ENCODE measurements around the gene RAD51C. TPM values are rescaled to one million over a fixed set of nuclear protein-coding genes. Genes with fewer than 3 reads are reported as not detected.
A peak's percentile ranks its signal among the peaks of the same experiment; 100 is the strongest.

The RAD51C gene
- polyA plus RNA-seq, 1 of the 3 experiments (the other 2 are of a cell fraction), result 36.1 TPM

DNA sequence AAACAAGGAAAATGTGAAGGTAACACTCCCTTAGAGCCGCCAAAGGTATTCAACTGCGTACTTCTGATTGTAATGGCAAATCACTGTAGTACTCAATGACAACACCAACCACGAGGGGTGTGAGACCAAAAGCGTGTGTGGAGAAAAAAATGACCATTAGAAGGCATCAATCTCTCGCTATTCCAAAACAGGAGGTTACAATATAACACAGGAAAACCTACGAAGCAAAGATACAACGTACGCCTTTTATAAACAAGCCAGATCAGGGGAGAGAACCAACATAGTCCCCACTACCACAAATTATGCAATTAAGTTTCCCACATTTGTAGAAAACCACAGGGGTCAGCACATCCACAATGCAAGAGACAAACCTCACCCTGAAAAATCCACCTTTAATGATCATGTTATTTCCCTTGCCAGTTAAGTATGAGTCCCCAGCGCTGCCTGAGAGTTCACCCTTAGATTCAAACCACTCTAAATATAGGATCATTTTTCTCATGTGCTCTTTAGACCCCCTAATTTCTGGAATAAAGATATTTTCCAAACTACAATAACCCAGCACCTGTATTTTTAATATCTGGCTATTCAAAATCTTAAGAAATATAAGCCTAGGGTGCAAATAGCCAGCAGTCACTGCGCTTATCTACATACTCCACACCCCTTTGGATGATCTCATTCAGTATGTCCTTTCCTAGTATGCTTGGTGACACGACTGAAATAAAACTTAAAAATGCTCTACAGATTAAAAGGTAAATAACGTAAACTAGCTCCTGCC lies 13.0 kb upstream of the RAD51C start:
- no peak for DNase-seq
- CTCF ChIA-PET, result interaction anchor here (0.5 to 1.6 kb wide), 3 partner anchors 90 to 399 kb away, joined by 3 to 7 read pairs (median 3); partner anchors contain the start of gene MPO
- POLR2A ChIA-PET, result interaction anchor here (1.0 kb wide), 1 partner anchor 48 kb away, joined by 5 read pairs; no protein-coding TSS in a partner anchor

DNA sequence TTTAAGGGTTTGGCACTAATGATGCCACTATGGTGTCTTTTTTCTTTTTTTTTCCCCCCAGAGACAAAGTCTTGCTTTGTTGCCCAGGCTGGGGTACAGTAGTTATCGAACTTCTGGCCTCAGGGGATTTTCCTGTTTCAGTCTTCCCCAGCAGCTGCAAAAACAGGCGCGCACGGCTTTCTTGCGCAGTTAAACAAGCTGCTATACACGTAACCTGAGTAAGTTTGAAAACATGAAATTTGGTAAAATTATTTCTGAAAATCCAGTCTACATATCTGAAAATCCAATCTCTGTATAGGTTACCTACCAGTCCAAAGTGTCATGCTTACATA lies 12.4 kb upstream of the RAD51C start:
- H3K79me2 ChIP-seq (ENCODE audit: insufficient read depth), result no peaks in the 10 kb centered on the region
- no peak overlapping the region for H3K27ac ChIP-seq (ENCODE audit: low read depth in 2 of 2, low read length in 1 of 2)
- DNase-seq, result no peak
- POLR2A ChIA-PET, result interaction anchor here (1.0 kb wide), 1 partner anchor 49 kb away, joined by 5 read pairs; no protein-coding TSS in a partner anchor
- no peaks in the 10 kb centered on the region for H3K27me3 ChIP-seq (ENCODE audit: insufficient read depth)
- 86% methylated on average over 6 of the region's 6 CpGs for whole genome bisulfite sequencing (ENCODE audit: low lambda C conversion rate)
- no peaks in the 10 kb centered on the region for H3K9me2 ChIP-seq
- no peaks in the 10 kb centered on the region for H3K4me1 ChIP-seq (ENCODE audit: control insufficient read depth in 1 of 2, insufficient read depth in 2 of 2, low read depth in 1 of 2, low read length in 1 of 2)
- H3K9me3 ChIP-seq, result no peaks in the 10 kb centered on the region
- CTCF ChIA-PET, result interaction anchor here (1.2 to 1.6 kb wide), 2 partner anchors 91 to 325 kb away, joined by 3 to 7 read pairs; no protein-coding TSS in a partner anchor
- no peak overlapping the region for H3K4me3 ChIP-seq (ENCODE audit: low read depth in 2 of 2, low read length in 1 of 2)
- no peak overlapping the region for H2AFZ ChIP-seq (ENCODE audit: low read depth)
- no peaks in the 10 kb centered on the region for H3F3A ChIP-seq (replicated peaks; ENCODE audit: insufficient read depth)
- H3K36me3 ChIP-seq (replicated peaks in 1 of 2; ENCODE audit: control insufficient read depth in 1 of 2, insufficient read depth in 2 of 2, low read length in 1 of 2), result no peaks in the 10 kb centered on the region
- no peaks in the 10 kb centered on the region for H4K20me1 ChIP-seq (ENCODE audit: insufficient read depth)
- no peak overlapping the region for H3K9ac ChIP-seq
- no peak overlapping the region for H3K4me2 ChIP-seq
- TF ChIP-seq TAF1 (IDR thresholded peaks at IDR 0.05; ENCODE audit: borderline replicate concordance, low read depth, low read length) (no peak), MXI1 (IDR thresholded peaks at IDR 0.05; ENCODE audit: low read depth, low read length) (no peak), GABPA (IDR thresholded peaks at IDR 0.05; ENCODE audit: low read depth) (no peak), FOXM1 (IDR thresholded peaks at IDR 0.05; ENCODE audit: low read depth) (no peak), SMC3 (IDR thresholded peaks at IDR 0.05; ENCODE audit: low read depth, low read length) (no peak), TCF12 (IDR thresholded peaks at IDR 0.05) (no peak), RXRA (IDR thresholded peaks at IDR 0.05; ENCODE audit: borderline replicate concordance, low read depth) (no peak), SIN3A (IDR thresholded peaks at IDR 0.05; ENCODE audit: borderline replicate concordance, low read depth, low read length) (no peak), FOXJ3 (CRISPR knock-in tag; IDR thresholded peaks at IDR 0.05) (no peak), EP300 (IDR thresholded peaks at IDR 0.05; ENCODE audit: borderline replicate concordance in 1 of 2, low read depth in 1 of 2, low read length in 1 of 2) (no peak), MEF2A (IDR thresholded peaks at IDR 0.05; ENCODE audit: borderline replicate concordance, low read depth) (no peak), ELF1 (IDR thresholded peaks at IDR 0.05) (no peak)
- TF ChIP-seq, protein P1, sequence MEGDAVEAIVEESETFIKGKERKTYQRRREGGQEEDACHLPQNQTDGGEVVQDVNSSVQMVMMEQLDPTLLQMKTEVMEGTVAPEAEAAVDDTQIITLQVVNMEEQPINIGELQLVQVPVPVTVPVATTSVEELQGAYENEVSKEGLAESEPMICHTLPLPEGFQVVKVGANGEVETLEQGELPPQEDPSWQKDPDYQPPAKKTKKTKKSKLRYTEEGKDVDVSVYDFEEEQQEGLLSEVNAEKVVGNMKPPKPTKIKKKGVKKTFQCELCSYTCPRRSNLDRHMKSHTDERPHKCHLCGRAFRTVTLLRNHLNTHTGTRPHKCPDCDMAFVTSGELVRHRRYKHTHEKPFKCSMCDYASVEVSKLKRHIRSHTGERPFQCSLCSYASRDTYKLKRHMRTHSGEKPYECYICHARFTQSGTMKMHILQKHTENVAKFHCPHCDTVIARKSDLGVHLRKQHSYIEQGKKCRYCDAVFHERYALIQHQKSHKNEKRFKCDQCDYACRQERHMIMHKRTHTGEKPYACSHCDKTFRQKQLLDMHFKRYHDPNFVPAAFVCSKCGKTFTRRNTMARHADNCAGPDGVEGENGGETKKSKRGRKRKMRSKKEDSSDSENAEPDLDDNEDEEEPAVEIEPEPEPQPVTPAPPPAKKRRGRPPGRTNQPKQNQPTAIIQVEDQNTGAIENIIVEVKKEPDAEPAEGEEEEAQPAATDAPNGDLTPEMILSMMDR (IDR thresholded peaks at IDR 0.05), result no peak
- TF ChIP-seq, protein P2, sequence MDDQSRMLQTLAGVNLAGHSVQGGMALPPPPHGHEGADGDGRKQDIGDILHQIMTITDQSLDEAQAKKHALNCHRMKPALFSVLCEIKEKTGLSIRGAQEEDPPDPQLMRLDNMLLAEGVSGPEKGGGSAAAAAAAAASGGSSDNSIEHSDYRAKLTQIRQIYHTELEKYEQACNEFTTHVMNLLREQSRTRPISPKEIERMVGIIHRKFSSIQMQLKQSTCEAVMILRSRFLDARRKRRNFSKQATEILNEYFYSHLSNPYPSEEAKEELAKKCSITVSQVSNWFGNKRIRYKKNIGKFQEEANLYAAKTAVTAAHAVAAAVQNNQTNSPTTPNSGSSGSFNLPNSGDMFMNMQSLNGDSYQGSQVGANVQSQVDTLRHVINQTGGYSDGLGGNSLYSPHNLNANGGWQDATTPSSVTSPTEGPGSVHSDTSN (IDR thresholded peaks at IDR 0.05), result no peak
- TF ChIP-seq, protein P3, sequence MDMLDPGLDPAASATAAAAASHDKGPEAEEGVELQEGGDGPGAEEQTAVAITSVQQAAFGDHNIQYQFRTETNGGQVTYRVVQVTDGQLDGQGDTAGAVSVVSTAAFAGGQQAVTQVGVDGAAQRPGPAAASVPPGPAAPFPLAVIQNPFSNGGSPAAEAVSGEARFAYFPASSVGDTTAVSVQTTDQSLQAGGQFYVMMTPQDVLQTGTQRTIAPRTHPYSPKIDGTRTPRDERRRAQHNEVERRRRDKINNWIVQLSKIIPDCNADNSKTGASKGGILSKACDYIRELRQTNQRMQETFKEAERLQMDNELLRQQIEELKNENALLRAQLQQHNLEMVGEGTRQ (IDR thresholded peaks at IDR 0.05; ENCODE audit: borderline replicate concordance, low read depth, low read length), result no peak

More for the DNA sequence above, 13.0 kb upstream of the RAD51C start:
- WGBS (ENCODE audit: low lambda C conversion rate), result 60% methylated on average over 12 of the region's 12 CpGs
- H3K4me1 ChIP-seq (ENCODE audit: control insufficient read depth in 1 of 2, insufficient read depth in 2 of 2, low read depth in 1 of 2, low read length in 1 of 2), result no peaks in the 10 kb centered on the region
- TF ChIP-seq YY1 (IDR thresholded peaks at IDR 0.05; ENCODE audit: low read depth), result no peak
- TF ChIP-seq, protein P4, sequence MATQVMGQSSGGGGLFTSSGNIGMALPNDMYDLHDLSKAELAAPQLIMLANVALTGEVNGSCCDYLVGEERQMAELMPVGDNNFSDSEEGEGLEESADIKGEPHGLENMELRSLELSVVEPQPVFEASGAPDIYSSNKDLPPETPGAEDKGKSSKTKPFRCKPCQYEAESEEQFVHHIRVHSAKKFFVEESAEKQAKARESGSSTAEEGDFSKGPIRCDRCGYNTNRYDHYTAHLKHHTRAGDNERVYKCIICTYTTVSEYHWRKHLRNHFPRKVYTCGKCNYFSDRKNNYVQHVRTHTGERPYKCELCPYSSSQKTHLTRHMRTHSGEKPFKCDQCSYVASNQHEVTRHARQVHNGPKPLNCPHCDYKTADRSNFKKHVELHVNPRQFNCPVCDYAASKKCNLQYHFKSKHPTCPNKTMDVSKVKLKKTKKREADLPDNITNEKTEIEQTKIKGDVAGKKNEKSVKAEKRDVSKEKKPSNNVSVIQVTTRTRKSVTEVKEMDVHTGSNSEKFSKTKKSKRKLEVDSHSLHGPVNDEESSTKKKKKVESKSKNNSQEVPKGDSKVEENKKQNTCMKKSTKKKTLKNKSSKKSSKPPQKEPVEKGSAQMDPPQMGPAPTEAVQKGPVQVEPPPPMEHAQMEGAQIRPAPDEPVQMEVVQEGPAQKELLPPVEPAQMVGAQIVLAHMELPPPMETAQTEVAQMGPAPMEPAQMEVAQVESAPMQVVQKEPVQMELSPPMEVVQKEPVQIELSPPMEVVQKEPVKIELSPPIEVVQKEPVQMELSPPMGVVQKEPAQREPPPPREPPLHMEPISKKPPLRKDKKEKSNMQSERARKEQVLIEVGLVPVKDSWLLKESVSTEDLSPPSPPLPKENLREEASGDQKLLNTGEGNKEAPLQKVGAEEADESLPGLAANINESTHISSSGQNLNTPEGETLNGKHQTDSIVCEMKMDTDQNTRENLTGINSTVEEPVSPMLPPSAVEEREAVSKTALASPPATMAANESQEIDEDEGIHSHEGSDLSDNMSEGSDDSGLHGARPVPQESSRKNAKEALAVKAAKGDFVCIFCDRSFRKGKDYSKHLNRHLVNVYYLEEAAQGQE (IDR thresholded peaks at IDR 0.05; ENCODE audit: low read depth, low read length), result 0 out of 2 replicates have a peak, but pooled peaks have one; percentile 1
- peak; percentile 96; the same call in 1 of the 2 replicates for TF ChIP-seq SIN3A (IDR thresholded peaks at IDR 0.05; ENCODE audit: borderline replicate concordance, low read depth, low read length)
- TF ChIP-seq POLR2AphosphoS5 (IDR thresholded peaks at IDR 0.05; ENCODE audit: low read depth, low read length), result peak; percentile 98
- TF ChIP-seq RCOR1 (IDR thresholded peaks at IDR 0.05; ENCODE audit: low read length), result no peak
- H3K36me3 ChIP-seq (replicated peaks in 1 of 2; ENCODE audit: control insufficient read depth in 1 of 2, insufficient read depth in 2 of 2, low read length in 1 of 2), result no peaks in the 10 kb centered on the region
- no peak overlapping the region for H3K9ac ChIP-seq
- no peaks in the 10 kb centered on the region for H3K79me2 ChIP-seq (ENCODE audit: insufficient read depth)
- H3K9me2 ChIP-seq, result no peaks in the 10 kb centered on the region
- H3K9me3 ChIP-seq, result no peaks in the 10 kb centered on the region
- H2AFZ ChIP-seq (ENCODE audit: low read depth), result 0 out of 2 replicates have a peak overlapping the region, but pooled peaks have one; percentile 21
- H3F3A ChIP-seq (replicated peaks; ENCODE audit: insufficient read depth), result no peaks in the 10 kb centered on the region
- H3K27me3 ChIP-seq (ENCODE audit: insufficient read depth), result no peaks in the 10 kb centered on the region
- no peak overlapping the region for H3K4me3 ChIP-seq (ENCODE audit: low read depth in 2 of 2, low read length in 1 of 2)
- no peak overlapping the region for H3K4me2 ChIP-seq
- no peaks in the 10 kb centered on the region for H4K20me1 ChIP-seq (ENCODE audit: insufficient read depth)
- no peak overlapping the region for H3K27ac ChIP-seq (ENCODE audit: low read depth in 2 of 2, low read length in 1 of 2)
